OCI-LY1 (cell line): ENCODE measurements around the gene NTRK3.

Experiments
- CTCF ChIP-seq: fragments of 200-600 bp; sonication (generic), shearing (Covaris generic); IDR thresholded peaks from 2 replicates; pipeline ENCODE4 v1.5.1; 2017; ENCODE audit warnings: mild to moderate bottlenecking, antibody characterized with exemption, low read length, moderate library complexity, mixed read lengths
- EZH2 ChIP-seq: fragments of 200-600 bp; sonication (generic), shearing (Covaris generic); IDR thresholded peaks from 2 replicates; pipeline ENCODE4 v1.8.0; 2017; ENCODE audit warnings: borderline replicate concordance, mixed run types, mild to moderate bottlenecking, antibody characterized with exemption, low read length, moderate library complexity, mixed read lengths

GRCh38 chr15:88113613-88114308 lies 142.8 kb downstream of the NTRK3 start:
- no peak for TF ChIP-seq EZH2
- TF ChIP-seq CTCF = no peak
